NCI-H524 treated with DMSO at 0.1 percent for 48 hours (cell line): ENCODE measurements around the gene ATE1.
"Not testable (repeated sequence)": the region's sequence is repeated elsewhere in the genome, so short reads cannot be mapped to it uniquely, and the experiment has no call there.

ENCODE experiments used
- DNase-seq: peaks from one replicate; lab custom pipeline; 2025; lab: John Stamatoyannopoulos, UW

The ATE1 gene

DNA sequence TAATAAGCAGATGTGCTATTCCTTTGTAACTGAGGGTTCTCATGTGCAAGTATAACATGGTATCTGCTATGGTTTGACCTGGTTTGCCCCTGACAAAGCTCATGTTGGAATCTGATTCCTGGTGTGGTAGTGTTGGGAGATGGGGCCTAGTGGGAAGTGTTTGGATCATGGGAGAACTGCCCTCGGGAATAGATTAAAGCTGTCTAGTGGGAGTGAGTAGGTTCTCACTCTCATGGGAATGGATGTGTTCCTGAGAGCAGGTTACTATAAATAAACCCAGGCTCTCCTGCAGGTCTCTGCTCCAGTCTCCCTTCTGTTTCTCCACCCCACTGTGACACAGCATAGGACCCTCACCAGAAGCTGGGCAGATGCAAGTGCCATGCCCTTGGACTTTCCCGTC, 97.7 kb downstream of the ATE1 start:
- DNase-seq = no peak

DNA sequence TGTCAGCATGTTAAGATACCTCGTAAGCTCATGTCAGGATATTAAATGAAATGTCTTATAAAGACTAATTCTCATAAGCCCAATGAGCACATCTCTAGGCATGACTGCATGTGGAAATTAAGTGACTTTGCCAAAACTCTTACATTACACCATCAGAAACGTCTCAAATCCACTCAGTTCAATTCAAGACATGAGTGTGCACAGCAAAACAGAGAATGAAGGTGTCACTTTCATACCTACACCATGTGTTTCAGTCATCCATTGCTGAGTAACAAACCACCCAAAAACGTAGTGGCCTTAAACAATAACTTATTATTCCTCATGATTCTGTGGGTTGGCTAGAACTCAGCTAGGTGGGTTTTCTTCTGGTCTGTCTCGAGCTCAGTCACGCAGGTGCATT, 99.8 kb downstream of the ATE1 start:
- no peak for DNase-seq

DNA sequence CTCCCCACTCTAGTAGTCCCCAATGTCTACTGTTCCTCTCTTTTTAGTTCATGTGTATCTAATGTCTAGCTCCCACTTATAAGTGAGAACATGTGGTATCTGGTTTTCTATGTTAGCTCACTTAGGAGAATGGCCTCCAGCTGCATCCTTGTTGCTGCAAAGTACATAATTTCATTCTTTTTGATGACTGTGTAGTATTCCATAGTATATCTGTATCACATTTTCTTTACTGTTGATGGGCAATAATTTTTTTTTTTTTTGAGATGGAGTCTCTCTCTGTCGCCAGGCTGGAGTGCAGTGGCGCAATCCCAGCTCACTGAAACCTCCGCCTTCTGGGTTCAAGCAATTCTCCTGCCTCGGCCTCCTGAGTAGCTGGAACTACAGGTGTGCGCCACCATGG, 101.1 kb downstream of the ATE1 start:
- DNase-seq = not testable (repeated sequence)

GRCh38 chr10:121823993-121824463, 103.8 kb downstream of the ATE1 start:
- no peak for DNase-seq

GRCh38 chr10:121822724-121823123, 105.1 kb downstream of the ATE1 start:
- no peak for DNase-seq

DNA sequence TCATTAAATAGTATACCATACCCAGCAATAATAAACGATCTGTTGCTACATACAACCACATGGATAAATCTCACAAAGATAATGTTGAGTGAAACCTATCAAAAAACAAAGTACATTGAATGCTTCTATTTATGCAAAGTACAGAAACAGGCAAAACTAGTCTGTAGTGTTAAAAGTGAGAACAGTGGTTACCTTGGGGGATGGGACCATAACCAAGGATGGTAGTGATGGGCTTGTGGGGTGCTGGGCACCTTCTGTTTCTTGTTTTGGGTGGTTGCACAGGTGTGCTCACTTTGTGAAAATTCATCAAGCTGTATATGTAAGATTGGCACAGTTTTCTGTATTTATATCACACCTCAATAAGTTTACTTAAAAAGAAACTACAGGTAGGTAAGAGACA, 105.7 kb downstream of the ATE1 start:
- DNase-seq = no peak

DNA sequence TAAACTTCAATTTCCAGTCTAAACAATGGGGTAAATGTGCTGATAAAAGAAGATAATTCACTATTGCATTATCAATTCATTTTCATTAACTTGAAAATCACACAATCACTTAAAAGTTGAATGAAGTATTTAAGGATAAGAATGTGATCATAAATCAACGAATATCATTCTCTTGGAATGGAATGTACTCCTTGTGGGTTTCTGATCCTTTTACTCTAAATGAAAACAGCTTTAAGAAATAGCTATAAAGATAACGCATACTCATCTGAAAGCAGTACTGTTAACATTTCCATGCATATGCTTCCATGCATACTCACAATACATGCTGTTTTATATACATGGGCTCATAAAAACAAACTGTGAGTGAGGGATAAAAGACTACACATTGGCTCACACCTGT, 108.8 kb downstream of the ATE1 start:
- DNase-seq = no peak

- DNase-seq = no peak
Measured at GRCh38 chr10:121818599-121818998, 109.2 kb downstream of the ATE1 start.

DNA sequence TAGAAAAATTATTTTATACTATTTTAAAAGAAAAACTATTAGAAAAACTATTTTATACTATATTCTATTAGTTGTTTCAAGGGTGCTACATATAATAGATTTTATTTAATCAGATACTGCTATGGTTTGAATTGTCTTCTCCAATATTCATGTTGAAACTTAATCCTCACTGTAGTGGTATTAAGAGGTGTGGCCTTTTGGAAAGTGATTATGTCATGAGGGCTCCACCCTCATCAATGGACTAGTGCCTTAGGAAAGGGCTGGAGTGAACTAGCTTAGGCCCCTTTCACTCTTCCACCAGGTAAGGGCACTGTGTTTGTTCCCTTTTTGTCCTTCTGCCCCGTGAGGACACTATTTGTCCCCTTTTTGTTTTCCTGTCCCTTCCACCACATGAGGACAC, 111.6 kb downstream of the ATE1 start:
- no peak for DNase-seq

DNA sequence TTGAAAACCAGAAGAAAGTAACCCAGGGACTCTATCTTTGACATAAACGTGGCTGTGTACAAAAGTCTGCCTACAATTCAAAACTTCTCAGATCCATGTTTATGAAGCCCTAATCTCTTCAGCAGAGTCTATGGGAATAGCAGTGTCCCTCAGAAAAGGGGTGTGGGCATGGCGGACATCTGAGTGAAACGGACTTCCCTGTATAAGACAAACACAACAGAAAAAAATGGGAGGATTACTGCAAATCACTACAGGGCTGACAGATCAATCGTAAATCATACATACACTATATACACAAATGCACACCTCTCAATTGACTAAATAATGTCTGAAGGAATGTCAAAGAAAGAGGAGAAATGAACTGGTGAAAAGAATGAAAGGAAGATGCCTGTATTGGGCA, 114.0 kb downstream of the ATE1 start:
- DNase-seq = no peak

GRCh38 chr10:121813211-121813815, 114.5 kb downstream of the ATE1 start:
- DNase-seq = no peak

DNA sequence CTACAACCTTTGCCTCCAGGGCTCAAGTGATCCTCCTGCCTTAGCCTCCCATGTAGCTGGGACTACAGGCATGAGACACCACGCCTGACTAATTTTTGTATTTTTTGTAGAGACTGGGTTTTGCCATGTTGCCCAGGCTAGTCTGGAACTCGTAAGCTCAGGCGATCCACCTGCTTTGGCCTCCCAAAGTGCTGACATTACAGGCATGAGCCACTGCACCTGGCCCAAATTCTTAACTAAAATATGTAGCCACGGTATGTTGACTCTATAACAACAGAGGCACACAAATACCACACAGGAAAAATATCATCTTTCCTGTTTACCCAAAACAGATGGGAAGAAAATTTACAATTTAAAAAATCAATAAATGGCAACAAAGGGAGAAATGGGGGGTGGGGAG, 115.8 kb downstream of the ATE1 start:
- DNase-seq = no peak

- no peak for DNase-seq
Measured at GRCh38 chr10:121811386-121811785, 116.4 kb downstream of the ATE1 start.

- no peak for DNase-seq
Measured at GRCh38 chr10:121808835-121809234, 119.0 kb downstream of the ATE1 start.

DNA sequence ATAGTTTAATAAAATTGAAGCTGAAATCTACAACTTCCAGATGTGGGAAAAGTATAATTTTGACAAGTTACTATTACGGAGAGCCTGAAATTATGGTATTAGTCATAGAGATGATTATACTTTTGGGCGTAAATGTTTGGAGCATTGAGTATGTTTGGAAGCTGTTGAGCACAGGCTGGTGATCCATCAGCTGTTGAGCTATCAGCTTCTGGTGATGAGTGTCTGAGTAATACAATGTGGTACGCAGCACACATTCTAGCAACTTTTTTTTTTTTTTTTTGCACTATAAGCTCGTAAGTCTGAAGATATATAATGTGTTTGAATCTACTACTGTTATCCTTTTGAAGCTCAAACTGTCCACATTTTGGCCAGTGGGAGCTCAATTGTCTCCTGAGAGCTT, 123.4 kb downstream of the ATE1 start:
- no peak for DNase-seq

DNA sequence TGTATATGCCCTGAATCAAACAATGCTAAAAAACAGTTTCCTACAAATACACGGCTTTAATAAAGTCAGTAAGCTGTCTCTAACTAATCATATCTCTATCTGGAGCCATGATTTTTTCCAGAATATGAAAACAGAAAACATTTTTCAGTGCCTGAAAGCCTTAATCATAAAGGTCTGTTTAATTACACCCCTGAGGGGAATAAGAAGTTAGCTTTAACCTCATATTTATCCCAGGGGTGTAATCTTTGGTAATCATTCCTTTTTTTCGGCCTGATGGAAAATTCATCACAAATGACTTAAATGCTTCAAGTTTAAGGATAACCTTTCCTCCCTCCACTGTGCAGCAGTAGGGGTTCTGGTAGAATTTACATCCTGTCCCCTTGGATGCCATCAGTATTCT, 124.2 kb downstream of the ATE1 start:
- no peak for DNase-seq

GRCh38 chr10:121800831-121801230, 127.0 kb downstream of the ATE1 start:
- no peak for DNase-seq

DNA sequence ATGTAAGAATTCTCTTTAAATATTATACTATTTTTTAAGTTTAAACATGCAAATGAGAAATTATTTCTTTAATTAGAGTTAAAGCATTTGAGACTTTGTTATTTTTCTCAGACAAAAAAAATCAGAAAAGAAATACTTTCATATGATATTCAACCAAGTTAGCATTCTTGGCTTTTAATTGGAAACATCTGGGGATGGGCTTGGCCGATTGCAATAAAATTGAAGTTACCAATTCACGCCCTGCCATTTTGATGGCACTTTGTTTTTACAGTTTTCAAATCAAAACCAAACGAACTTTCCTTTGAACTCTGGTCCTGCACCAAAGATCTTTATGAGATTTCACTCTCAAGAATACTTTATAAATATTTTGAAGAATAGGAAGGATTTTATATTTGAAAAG, 127.7 kb downstream of the ATE1 start:
- no peak for DNase-seq

DNA sequence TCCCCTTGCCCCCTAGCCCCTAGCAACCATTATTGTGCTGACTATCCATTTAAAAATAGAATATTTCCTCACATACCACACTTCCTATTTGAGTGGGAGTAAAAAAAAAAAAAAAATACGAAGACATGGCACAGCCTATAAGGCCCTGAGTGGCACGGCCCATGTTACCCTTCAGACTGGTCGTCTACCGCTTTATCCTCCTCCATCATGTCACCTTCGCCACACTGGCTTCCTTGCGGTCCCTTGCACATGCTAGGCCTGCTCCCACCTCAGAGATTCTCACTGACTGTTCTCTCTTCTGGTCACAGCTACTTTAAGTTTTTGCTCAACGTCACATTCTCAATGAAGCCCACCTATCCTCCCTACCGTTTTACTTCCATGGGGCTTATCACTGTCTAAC, 130.3 kb downstream of the ATE1 start:
- no peak for DNase-seq

DNA sequence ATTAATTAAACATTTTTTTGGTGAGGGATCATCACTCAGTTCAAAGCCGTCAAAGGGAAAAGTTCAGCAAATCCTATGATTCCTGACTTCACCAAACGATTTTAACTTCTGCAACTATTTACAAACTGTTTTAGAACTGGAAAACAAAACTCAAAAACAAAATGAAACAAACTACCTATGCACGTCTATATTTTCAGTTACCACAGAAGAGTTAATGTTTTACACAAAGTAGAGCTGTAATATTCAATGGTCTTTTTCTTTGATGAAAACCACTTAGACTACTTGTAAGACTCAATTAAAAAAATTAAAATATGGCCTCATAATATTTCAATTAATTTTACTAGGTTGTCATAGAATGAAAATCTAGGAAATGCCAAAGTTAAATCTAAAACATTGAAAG, 131.5 kb downstream of the ATE1 start:
- no peak for DNase-seq

- no peak for DNase-seq
Measured at GRCh38 chr10:121792198-121792597, 135.6 kb downstream of the ATE1 start.

DNA sequence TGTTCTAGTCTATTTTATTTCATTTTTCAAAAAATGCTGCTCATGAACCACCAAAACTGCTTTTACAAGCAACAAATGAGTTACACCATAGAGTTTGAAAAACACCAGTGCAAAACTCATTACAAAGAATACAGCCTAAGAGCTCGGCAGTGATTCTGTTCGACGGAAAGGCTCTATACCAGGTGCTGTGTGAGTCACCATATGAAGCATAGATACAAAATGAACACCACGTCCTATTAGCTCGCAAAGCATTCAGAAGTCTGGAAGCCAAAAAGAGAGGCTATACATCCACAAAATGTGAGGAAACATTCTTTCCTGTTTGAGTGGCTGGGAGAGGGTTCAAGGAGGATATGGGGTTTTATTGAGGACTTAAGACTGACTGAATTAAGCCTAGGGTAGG, 136.1 kb downstream of the ATE1 start:
- DNase-seq = no peak

DNA sequence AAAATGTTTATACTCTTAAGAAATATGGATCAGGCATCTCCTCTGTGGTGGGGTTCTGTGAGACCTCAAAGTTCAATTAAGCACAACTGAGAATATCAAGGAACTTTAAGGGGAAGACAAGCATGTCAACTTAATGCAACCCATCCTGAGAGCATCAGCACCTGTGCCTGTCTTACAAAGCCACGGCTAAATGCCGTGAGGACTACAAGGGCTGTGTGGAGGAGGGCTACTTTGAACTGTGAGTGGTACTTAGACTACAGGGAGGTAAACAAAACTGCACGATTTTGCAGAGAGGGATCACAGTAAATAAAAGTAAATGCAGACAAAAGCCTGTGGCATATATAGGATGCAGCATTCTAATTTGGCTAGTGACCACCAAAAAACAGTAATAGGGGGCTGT, 139.1 kb downstream of the ATE1 start:
- DNase-seq = no peak

DNA sequence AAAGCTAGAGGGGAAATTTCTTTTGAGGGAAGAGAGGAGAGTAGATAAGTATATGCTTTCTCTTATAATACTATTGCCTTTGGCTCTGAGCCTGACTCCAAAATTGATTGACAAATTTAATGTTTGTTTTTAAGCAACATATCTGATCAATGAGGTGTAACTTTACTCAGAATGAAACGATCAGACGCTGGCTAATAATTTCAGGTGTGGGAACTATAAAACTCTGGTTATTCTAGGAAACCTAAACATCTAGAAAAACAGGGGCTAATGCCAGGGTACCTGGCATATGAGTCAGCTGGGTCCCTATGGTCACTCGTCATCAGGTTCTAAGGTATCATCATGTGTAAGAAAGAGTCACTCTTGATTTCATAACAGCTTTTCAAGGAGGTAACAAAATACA, 139.7 kb downstream of the ATE1 start:
- no peak for DNase-seq

GRCh38 chr10:121787169-121787568, 140.7 kb downstream of the ATE1 start:
- no peak for DNase-seq
